Activated T-helper 17 cell treated with anti-CD3 and anti-CD28 coated beads, Interleukin-2, amount 50 U/mL, for 72 hours (primary cell): ENCODE data around the gene VSIG2. TPM values are rescaled to one million over a fixed set of nuclear protein-coding genes. Genes with fewer than 3 reads are reported as not detected.

Source experiments
- ATAC-seq: fragments of 150-1000 bp; cut with Tn5 transposase; replicated peaks from 2 replicates; pipeline ENCODE4 v1.10.0; 2021; ENCODE audit warnings: mild to moderate bottlenecking, moderate library complexity
- H3K27ac Mint-ChIP-seq: one replicate; pipeline ENCODE4 v1.8.0; 2022; ENCODE audit warnings: mixed read lengths
- H3K27me3 Mint-ChIP-seq: one replicate; pipeline ENCODE4 v1.8.0; 2022; ENCODE audit warnings: mixed read lengths
- H3K36me3 Mint-ChIP-seq: one replicate; pipeline ENCODE4 v1.8.0; 2022; ENCODE audit warnings: low read depth, mild to moderate bottlenecking, mixed read lengths
- H3K4me1 Mint-ChIP-seq: one replicate; pipeline ENCODE4 v1.8.0; 2022; ENCODE audit warnings: mixed read lengths
- H3K4me3 Mint-ChIP-seq: one replicate; pipeline ENCODE4 v1.8.0; 2022; ENCODE audit warnings: mild to moderate bottlenecking, mixed read lengths
- H3K9me3 Mint-ChIP-seq: one replicate; pipeline ENCODE4 v1.8.0; 2022; ENCODE audit warnings: mixed read lengths
- total RNA-seq, 2 donors: library from RNA; stranded (reverse); gene quantifications; one replicate each; pipeline ENCODE4 v1.2.3, GENCODE V29; 2022

The VSIG2 gene
- total RNA-seq, 2 donors from 2014 or later = not detected

DNA sequence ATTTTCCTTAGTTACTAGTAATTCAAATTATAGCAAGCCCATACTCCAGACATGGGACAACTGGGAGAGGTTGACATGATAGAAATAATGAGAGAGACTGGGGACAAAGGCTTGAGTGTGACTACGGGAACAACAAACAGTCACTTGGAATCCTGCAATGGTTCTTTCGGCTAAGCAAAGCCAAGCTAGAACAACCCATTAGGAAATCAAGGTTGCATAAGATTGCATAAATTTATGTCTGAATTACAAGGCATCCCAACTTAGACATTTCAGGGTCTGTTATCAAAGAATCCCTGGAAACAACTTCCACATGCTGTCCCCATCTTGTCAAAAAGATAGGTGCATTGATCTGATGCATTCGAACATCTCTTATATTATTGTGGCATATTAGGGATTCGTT is 22.5 kb downstream of the VSIG2 start:
- peaks cover 6% of the 10 kb centered on the region for H3K4me1 Mint-ChIP-seq
- no peak overlapping the region for H3K4me3 Mint-ChIP-seq
- no peak for ATAC-seq
- H3K36me3 Mint-ChIP-seq = no peaks in the 10 kb centered on the region
- no peak overlapping the region for H3K27ac Mint-ChIP-seq
- no peaks in the 10 kb centered on the region for H3K9me3 Mint-ChIP-seq
- H3K27me3 Mint-ChIP-seq = peaks cover 9% of the 10 kb centered on the region

DNA sequence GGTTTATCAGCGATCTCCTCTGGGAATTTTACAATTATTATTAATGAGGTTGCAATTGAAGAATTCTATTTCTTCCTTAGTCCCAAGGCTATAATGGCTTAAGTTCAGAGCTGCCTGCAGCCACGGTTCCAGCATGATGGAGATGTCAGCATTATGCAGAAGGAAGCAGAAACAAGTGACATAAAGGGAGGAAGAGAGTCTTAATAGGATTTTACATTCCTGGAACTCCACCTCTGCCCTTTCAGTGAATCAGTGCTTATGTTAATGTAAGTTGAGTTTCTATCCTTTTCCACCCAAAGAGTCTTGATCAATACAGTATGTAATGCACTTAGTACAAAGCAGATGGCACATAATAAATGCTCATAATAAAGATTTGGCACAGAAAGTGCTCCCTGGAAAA is 23.9 kb downstream of the VSIG2 start:
- peaks cover 9% of the 10 kb centered on the region for H3K27me3 Mint-ChIP-seq
- H3K4me1 Mint-ChIP-seq = peaks cover 6% of the 10 kb centered on the region
- H3K27ac Mint-ChIP-seq = no peak overlapping the region
- no peak overlapping the region for H3K4me3 Mint-ChIP-seq
- ATAC-seq = no peak
- no peaks in the 10 kb centered on the region for H3K36me3 Mint-ChIP-seq
- H3K9me3 Mint-ChIP-seq = no peaks in the 10 kb centered on the region

- Mint-ChIP-seq H3K27ac (no peak overlapping the region), H3K27me3 (peaks cover 15% of the 10 kb centered on the region), H3K36me3 (no peaks in the 10 kb centered on the region), H3K4me3 (no peak overlapping the region), H3K9me3 (no peaks in the 10 kb centered on the region), H3K4me1 (peaks cover 6% of the 10 kb centered on the region)
- ATAC-seq = no peak
Observed at GRCh38 chr11:124727474-124727873, 24.6 kb downstream of the VSIG2 start.

- Mint-ChIP-seq H3K9me3 (no peaks in the 10 kb centered on the region), H3K27me3 (peaks cover 19% of the 10 kb centered on the region), H3K4me1 (peaks cover 6% of the 10 kb centered on the region), H3K4me3 (no peak overlapping the region), H3K36me3 (no peaks in the 10 kb centered on the region), H3K27ac (peak overlapping the region; percentile 36)
- ATAC-seq = no peak
Observed at GRCh38 chr11:124725719-124726105, 26.3 kb downstream of the VSIG2 start.

- H3K9me3 Mint-ChIP-seq = no peaks in the 10 kb centered on the region
- H3K4me3 Mint-ChIP-seq = no peak overlapping the region
- H3K36me3 Mint-ChIP-seq = no peaks in the 10 kb centered on the region
- no peak for ATAC-seq
- H3K27me3 Mint-ChIP-seq = peaks cover 19% of the 10 kb centered on the region
- H3K4me1 Mint-ChIP-seq = peaks cover 6% of the 10 kb centered on the region
- H3K27ac Mint-ChIP-seq = no peak overlapping the region
Observed at GRCh38 chr11:124724979-124725718, 26.9 kb downstream of the VSIG2 start.

DNA sequence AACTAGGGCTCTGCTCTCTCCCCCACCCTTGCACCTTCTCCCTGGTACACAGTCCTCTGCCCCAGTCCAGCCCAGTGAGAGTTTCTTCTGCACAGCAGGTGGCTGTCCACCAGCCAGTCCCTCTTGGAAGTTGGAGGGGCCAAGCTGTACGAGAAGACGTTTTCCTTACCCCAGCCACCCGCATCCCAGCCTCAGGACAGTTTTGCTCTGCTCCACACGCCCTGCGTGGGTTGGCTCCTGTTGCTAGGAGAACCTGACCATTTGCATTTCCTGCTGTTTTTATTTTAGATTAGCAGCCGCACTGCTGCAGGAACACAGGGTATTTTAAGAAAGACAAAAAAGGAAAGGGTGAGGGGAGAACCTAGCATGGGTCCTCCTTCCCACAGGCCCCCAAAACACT is 29.9 kb downstream of the VSIG2 start:
- Mint-ChIP-seq H3K4me1 (peaks cover 13% of the 10 kb centered on the region), H3K36me3 (no peaks in the 10 kb centered on the region), H3K27me3 (peaks cover 33% of the 10 kb centered on the region), H3K4me3 (no peak overlapping the region), H3K27ac (no peak overlapping the region), H3K9me3 (no peaks in the 10 kb centered on the region)
- no peak for ATAC-seq

- peaks cover 42% of the 10 kb centered on the region for H3K27me3 Mint-ChIP-seq
- no peak overlapping the region for H3K4me3 Mint-ChIP-seq
- no peak for ATAC-seq
- no peaks in the 10 kb centered on the region for H3K9me3 Mint-ChIP-seq
- H3K4me1 Mint-ChIP-seq = peaks cover 7% of the 10 kb centered on the region
- H3K36me3 Mint-ChIP-seq = no peaks in the 10 kb centered on the region
- H3K27ac Mint-ChIP-seq = no peak overlapping the region
Observed at GRCh38 chr11:124719534-124719933, 32.5 kb downstream of the VSIG2 start.

GRCh38 chr11:124718801-124719200 is 33.3 kb downstream of the VSIG2 start:
- peak overlapping the region; percentile 83 for H3K4me3 Mint-ChIP-seq
- H3K27ac Mint-ChIP-seq = no peak overlapping the region
- H3K27me3 Mint-ChIP-seq = peaks cover 47% of the 10 kb centered on the region
- H3K9me3 Mint-ChIP-seq = peaks cover 4% of the 10 kb centered on the region
- no peak for ATAC-seq
- H3K4me1 Mint-ChIP-seq = peaks cover 7% of the 10 kb centered on the region
- H3K36me3 Mint-ChIP-seq = no peaks in the 10 kb centered on the region

DNA sequence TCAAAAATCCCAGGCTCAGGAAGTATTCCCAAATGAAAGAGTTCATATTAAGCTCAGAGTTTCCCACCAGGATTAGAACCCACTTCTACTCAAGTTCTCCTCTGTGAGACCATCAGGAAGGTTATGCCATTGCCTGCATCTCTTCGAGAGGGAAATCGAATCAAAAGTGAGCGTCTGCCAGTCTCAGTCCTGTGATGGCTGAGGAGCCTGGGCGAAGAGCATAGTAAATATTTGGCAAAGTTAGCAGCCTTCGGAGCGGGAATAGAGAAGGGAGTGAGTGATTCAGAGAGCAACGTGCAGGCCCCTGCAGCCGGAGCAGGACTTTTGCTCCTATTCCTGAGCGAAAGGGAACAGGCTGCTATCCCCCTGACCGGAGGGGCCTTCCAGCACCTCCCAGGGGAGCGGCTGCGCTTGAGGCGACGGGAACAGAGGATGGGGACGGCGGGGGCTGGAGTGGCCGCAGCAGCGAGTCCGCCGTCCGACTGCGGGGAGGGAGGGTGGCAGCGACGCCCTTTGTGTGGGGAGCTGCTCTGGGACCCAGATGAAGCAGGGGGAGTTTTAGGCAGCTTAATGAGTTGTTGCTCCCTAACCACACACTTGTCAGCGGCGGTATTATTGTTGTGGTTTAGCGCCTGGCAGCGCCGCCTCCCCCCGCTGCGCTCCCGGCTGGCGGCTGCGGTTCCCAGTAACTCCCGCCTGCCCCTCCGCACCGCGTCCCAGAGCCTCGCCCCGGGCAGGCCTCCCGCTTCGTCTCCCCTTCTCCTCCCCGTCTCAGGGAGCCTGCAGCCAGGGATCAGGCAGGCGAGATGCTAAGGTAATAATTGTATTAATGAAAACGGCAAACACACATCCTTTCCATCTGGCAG is 34.0 kb downstream of the VSIG2 start:
- peaks cover 7% of the 10 kb centered on the region for H3K4me1 Mint-ChIP-seq
- peak overlapping the region; percentile 81 for H3K27ac Mint-ChIP-seq
- ATAC-seq = peak; percentile 54
- H3K36me3 Mint-ChIP-seq = no peaks in the 10 kb centered on the region
- peak overlapping the region; percentile 83 for H3K4me3 Mint-ChIP-seq
- H3K27me3 Mint-ChIP-seq = peaks cover 47% of the 10 kb centered on the region
- H3K9me3 Mint-ChIP-seq = peaks cover 4% of the 10 kb centered on the region

- no peak for ATAC-seq
- H3K9me3 Mint-ChIP-seq = peaks cover 4% of the 10 kb centered on the region
- peaks cover 41% of the 10 kb centered on the region for H3K27me3 Mint-ChIP-seq
- H3K4me3 Mint-ChIP-seq = peak overlapping the region; percentile 83
- peaks cover 7% of the 10 kb centered on the region for H3K4me1 Mint-ChIP-seq
- peak overlapping the region; percentile 81 for H3K27ac Mint-ChIP-seq
- H3K36me3 Mint-ChIP-seq = no peaks in the 10 kb centered on the region
Observed at GRCh38 chr11:124717421-124717785, 34.7 kb downstream of the VSIG2 start.

DNA sequence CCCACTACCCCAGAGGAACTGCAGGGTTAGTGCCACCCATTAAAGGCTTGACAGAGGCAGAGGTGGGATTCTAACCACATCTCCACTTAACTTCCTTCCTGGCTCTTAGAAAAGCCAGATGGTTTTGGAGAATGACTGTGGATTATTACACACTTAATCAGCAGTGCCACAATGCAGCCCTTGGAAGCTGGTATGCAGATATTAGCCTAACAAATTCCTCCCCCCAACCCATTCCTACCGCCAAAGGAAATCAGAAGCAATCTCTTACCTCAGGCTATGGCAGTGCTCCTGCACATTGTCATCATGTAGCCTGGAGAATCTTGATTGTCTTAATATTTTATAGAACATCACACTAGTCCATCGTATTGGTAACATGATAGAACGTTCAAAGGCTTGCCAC is 35.5 kb downstream of the VSIG2 start:
- no peak overlapping the region for H3K4me3 Mint-ChIP-seq
- H3K36me3 Mint-ChIP-seq = no peaks in the 10 kb centered on the region
- no peak overlapping the region for H3K27ac Mint-ChIP-seq
- peaks cover 38% of the 10 kb centered on the region for H3K27me3 Mint-ChIP-seq
- H3K9me3 Mint-ChIP-seq = peaks cover 4% of the 10 kb centered on the region
- no peak for ATAC-seq
- peaks cover 7% of the 10 kb centered on the region for H3K4me1 Mint-ChIP-seq

DNA sequence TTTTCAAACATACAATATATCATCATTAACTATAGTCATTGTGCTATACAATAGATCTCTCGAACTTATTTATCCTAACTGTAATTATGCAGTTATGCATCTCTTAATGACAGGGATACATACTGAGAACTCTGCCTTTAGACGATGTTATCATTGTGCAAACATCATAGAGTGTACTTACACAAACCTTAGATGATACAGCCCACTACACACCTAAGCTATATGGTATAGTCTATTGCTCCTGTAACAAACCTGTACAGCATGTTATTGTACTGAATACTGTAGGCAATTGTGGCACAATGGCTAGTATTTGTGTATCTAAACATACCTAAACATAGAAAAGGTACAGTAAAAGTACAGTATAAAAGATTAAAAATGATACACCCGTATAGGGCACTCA is 39.7 kb downstream of the VSIG2 start:
- no peak overlapping the region for H3K4me3 Mint-ChIP-seq
- H3K36me3 Mint-ChIP-seq = no peaks in the 10 kb centered on the region
- H3K4me1 Mint-ChIP-seq = peaks cover under 1% of the 10 kb centered on the region
- H3K9me3 Mint-ChIP-seq = peaks cover 7% of the 10 kb centered on the region
- no peak for ATAC-seq
- H3K27me3 Mint-ChIP-seq = peaks cover 29% of the 10 kb centered on the region
- no peak overlapping the region for H3K27ac Mint-ChIP-seq

GRCh38 chr11:124707829-124708228 is 44.2 kb downstream of the VSIG2 start:
- H3K9me3 Mint-ChIP-seq = peaks cover 4% of the 10 kb centered on the region
- no peak overlapping the region for H3K27ac Mint-ChIP-seq
- no peak overlapping the region for H3K4me3 Mint-ChIP-seq
- no peak for ATAC-seq
- no peaks in the 10 kb centered on the region for H3K36me3 Mint-ChIP-seq
- peaks cover 4% of the 10 kb centered on the region for H3K27me3 Mint-ChIP-seq
- H3K4me1 Mint-ChIP-seq = no peaks in the 10 kb centered on the region

DNA sequence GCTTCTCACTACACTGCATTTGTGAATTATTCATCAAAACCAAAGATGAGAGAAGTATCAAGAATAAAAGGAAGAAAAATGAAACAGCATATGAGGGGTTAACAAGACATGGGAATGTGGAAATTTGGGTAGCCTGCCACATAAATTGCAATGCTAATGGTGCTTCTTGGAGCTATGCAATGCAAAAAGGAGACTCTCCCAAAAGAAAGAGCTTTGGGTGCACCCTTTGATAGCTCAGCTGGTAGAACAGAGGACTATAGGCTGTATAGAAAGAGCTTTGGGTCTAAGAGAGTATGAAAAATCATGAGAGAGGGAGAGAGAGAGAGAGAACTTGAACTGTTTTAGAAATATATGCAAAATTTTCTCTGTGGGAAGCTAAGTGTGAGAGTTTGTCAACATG is 52.0 kb downstream of the VSIG2 start:
- Mint-ChIP-seq H3K36me3 (no peaks in the 10 kb centered on the region), H3K9me3 (no peaks in the 10 kb centered on the region), H3K4me3 (no peak overlapping the region), H3K27me3 (peaks cover 7% of the 10 kb centered on the region), H3K27ac (no peak overlapping the region), H3K4me1 (no peaks in the 10 kb centered on the region)
- no peak for ATAC-seq

- Mint-ChIP-seq H3K4me1 (no peaks in the 10 kb centered on the region), H3K4me3 (no peak overlapping the region), H3K27ac (no peak overlapping the region), H3K36me3 (no peaks in the 10 kb centered on the region), H3K9me3 (no peaks in the 10 kb centered on the region), H3K27me3 (peaks cover 7% of the 10 kb centered on the region)
- no peak for ATAC-seq
Observed at GRCh38 chr11:124699547-124699946, 52.5 kb downstream of the VSIG2 start.
